Thyroid gland (tissue), 4 donors: ENCODE data around the gene C1QTNF3.

Experiments used
- POLR2A ChIP-seq, 2 donors: fragments of 450-650 bp; IDR thresholded peaks; one replicate each; pipeline ENCODE4 v1.6.1; 2017; ENCODE audit warnings: antibody characterized with exemption in 2 of 2, mild to moderate bottlenecking in 2 of 2, moderate library complexity in 1 of 2
- TF ChIP-seq, protein P1 (sequence below), 6 experiments: fragments of 200-600 bp in 3 of 6; fragments of 450-650 bp in 3 of 6; sonication (generic) in 3 of 6; IDR thresholded peaks; one replicate each; pipeline ENCODE4 v1.5.1; 2016 to 2019; ENCODE audit warnings: antibody characterized with exemption in 6 of 6, mild to moderate bottlenecking in 2 of 6, inconsistent platforms in 1 of 6, moderate library complexity in 1 of 6

DNA sequence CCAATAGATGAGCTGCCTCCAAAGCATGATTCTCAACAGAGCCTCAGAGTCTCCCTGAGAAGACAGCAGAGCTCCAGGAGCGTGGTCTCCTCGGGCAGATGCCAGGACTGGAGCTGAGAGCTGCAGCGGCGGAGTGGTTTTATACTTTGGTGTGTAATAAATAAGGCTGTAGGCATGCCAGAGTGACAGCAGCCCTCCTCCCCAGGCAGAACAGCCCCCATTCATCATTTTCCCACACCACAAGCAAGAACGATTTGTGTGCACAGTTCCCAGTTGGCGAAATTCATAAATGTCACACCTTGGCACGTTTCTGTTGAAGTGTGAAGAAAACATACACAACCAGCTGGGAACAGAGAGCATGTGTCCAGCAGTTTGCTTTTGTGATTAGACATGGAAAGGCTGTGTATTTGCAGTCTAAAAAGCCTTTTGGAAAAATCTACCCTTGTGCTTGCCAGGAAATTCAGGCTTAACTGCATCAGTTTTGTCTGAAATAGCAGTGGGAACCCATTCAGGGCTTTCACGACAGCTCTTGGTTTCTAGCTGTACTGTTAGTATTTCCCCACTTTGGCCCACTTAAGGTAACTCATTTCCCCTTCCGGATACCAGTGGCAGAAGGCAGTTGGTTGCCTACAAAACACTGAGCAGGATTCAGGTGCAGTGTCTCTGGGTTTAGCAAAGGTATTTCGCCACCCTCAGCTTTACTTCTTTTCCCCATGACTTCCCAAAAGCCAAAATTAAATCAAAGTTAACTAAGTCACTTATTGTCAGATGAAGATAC is at the start of gene C1QTNF3:
- TF ChIP-seq, protein P1, sequence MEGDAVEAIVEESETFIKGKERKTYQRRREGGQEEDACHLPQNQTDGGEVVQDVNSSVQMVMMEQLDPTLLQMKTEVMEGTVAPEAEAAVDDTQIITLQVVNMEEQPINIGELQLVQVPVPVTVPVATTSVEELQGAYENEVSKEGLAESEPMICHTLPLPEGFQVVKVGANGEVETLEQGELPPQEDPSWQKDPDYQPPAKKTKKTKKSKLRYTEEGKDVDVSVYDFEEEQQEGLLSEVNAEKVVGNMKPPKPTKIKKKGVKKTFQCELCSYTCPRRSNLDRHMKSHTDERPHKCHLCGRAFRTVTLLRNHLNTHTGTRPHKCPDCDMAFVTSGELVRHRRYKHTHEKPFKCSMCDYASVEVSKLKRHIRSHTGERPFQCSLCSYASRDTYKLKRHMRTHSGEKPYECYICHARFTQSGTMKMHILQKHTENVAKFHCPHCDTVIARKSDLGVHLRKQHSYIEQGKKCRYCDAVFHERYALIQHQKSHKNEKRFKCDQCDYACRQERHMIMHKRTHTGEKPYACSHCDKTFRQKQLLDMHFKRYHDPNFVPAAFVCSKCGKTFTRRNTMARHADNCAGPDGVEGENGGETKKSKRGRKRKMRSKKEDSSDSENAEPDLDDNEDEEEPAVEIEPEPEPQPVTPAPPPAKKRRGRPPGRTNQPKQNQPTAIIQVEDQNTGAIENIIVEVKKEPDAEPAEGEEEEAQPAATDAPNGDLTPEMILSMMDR (IDR thresholded peaks at IDR 0.05), result no peak
- TF ChIP-seq POLR2A (IDR thresholded peaks at IDR 0.05), result no peak
